GM12878 (cell line): ENCODE measurements around the gene DRAP1. TPM values are rescaled to one million over a fixed set of nuclear protein-coding genes. Genes with fewer than 3 reads are reported as not detected.

Source experiments
- ATAC-seq: fragments of 200-7000 bp; cut with Tn5 transposase; 3 replicates; pipeline ENCODE4 v1.9.1; 2020; ENCODE audit warnings: mild to moderate bottlenecking, moderate library complexity
- BruUV-seq: library from RNA; stranded (reverse); fragments of 400-500 nt; replicated peaks from 2 replicates; lab custom pipeline; 2021; lab: Mats Ljungman, UMichigan
- CTCF ChIA-PET: fragments of 300-600 bp; sonication (Branson Sonifier 250); formaldehyde crosslinking; extraction: SDS; loops from one replicate; lab custom pipeline; 2021; ENCODE audit warnings: inconsistent platforms; lab: Yijun Ruan, JAX
- POLR2A ChIA-PET: fragments of 350-600 bp; formaldehyde crosslinking; extraction: SDS; loops from one replicate; lab custom pipeline; 2021; ENCODE audit warnings: inconsistent platforms; lab: Charles Lee
- RAD21 ChIA-PET: fragments of 300-600 bp; sonication (Branson Sonifier 250); formaldehyde crosslinking; loops from one replicate; lab custom pipeline; 2023; ENCODE audit warnings: antibody characterized with exemption; ENCODE audit not compliant: unreplicated experiment; lab: Charles Lee
- SMC1A ChIA-PET: fragments of 300-600 bp; sonication (Branson Sonifier 250); formaldehyde crosslinking; loops from one replicate; lab custom pipeline; 2023; ENCODE audit not compliant: unreplicated experiment, uncharacterized antibody; lab: Charles Lee
- DNase-seq: peaks from one replicate; pipeline ENCODE4 v3.0.0-alpha.2; 2011; ENCODE audit warnings: low read depth, low spot score
- FAIRE-seq: peaks from 3 replicates; lab custom pipeline; 2011; peaks lifted over from hg19 to GRCh38; lab: Jason Lieb, UNC
- H2AFZ ChIP-seq: 2 replicates; pipeline ENCODE4 v1.6.0; 2011; ENCODE audit warnings: low read depth, low read length, control low read depth; ENCODE audit not compliant: control insufficient read depth
- H3K27ac ChIP-seq: 2 replicates; pipeline ENCODE4 v1.5.1; 2011; ENCODE audit warnings: control low read depth; ENCODE audit not compliant: control insufficient read depth, insufficient read depth
- H3K27me3 ChIP-seq, 2 experiments: replicated peaks in 1 of 2; 2 replicates each; pipeline versions ENCODE4 v1.6.0 to v1.6.1; 2011; ENCODE audit warnings: low read length in 1 of 2; ENCODE audit not compliant: control insufficient read depth in 2 of 2, insufficient read depth in 2 of 2
- H3K36me3 ChIP-seq, 2 experiments: 2 replicates each; pipeline ENCODE4 v1.5.1; 2011; ENCODE audit warnings: low read length in 1 of 2; ENCODE audit not compliant: control insufficient read depth in 2 of 2, insufficient read depth in 2 of 2
- H3K4me1 ChIP-seq: 2 replicates; pipeline ENCODE4 v1.6.1; 2011; ENCODE audit warnings: mild to moderate bottlenecking, low read length, moderate library complexity, mixed read lengths; ENCODE audit not compliant: control insufficient read depth, insufficient read depth
- H3K4me2 ChIP-seq: 2 replicates; pipeline ENCODE4 v1.6.0; 2011; ENCODE audit warnings: control low read depth; ENCODE audit not compliant: control insufficient read depth, insufficient read depth
- H3K4me3 ChIP-seq: fragments of 200-600 bp; sonication (generic); 2 replicates; pipeline ENCODE4 v1.5.1; 2016
- H3K79me2 ChIP-seq: 2 replicates; pipeline ENCODE4 v1.6.0; 2011; ENCODE audit warnings: low read length; ENCODE audit not compliant: control insufficient read depth, insufficient read depth
- H3K9ac ChIP-seq: 2 replicates; pipeline ENCODE4 v1.8.0; 2011; ENCODE audit warnings: low read length, control low read depth, mixed read lengths; ENCODE audit not compliant: control insufficient read depth, insufficient read depth
- H3K9me3 ChIP-seq: replicated peaks from 3 replicates; pipeline ENCODE4 v1.5.1; 2011; ENCODE audit warnings: mild to moderate bottlenecking, low read length; ENCODE audit not compliant: control insufficient read depth, insufficient read depth
- H4K20me1 ChIP-seq: 2 replicates; pipeline ENCODE4 v1.6.0; 2011; ENCODE audit not compliant: control insufficient read depth, insufficient read depth
- BACH1 ChIP-seq: fragments of 450-650 bp; IDR thresholded peaks from 2 replicates; pipeline ENCODE4 v1.6.1; 2017; ENCODE audit warnings: mild to moderate bottlenecking, borderline replicate concordance
- CBX5 ChIP-seq: sonication (generic); IDR thresholded peaks from 2 replicates; pipeline ENCODE4 v1.6.1; 2016; ENCODE audit warnings: low read depth, moderate library complexity, mild to moderate bottlenecking, inconsistent platforms
- IKZF2 ChIP-seq, 2 experiments: fragments of 450-650 bp; IDR thresholded peaks; 2 replicates each; pipeline ENCODE4 v1.6.1; 2017; ENCODE audit warnings: mild to moderate bottlenecking in 2 of 2, moderate library complexity in 2 of 2
- MTA3 ChIP-seq: IDR thresholded peaks from 2 replicates; pipeline ENCODE4 v1.6.1; 2012; ENCODE audit warnings: low read length, inconsistent platforms, borderline replicate concordance
- NFYB ChIP-seq: IDR thresholded peaks from 2 replicates; pipeline ENCODE4 v1.6.1; 2011; ENCODE audit warnings: low read depth, mild to moderate bottlenecking, low read length, improper control_type of control experiment, moderate library complexity; ENCODE audit not compliant: insufficient read depth
- POLR2AphosphoS2 ChIP-seq: IDR thresholded peaks from 2 replicates; pipeline ENCODE4 v1.6.1; 2011; ENCODE audit warnings: low read depth, mild to moderate bottlenecking, low read length, improper control_type of control experiment, moderate library complexity
- ZSCAN29 ChIP-seq: fragments of 450-650 bp; IDR thresholded peaks from 2 replicates; pipeline ENCODE4 v1.6.1; 2017; ENCODE audit warnings: mild to moderate bottlenecking, moderate library complexity
- WGBS: methylation state at CpG from one replicate; pipeline ENCODE4 v1.1.6; 2016; ENCODE audit warnings: low lambda C conversion rate; ENCODE audit not compliant: insufficient replicate concordance, insufficient coverage; ENCODE audit errors: missing lambda C conversion rate; 5-methylcytosine and 5-hydroxymethylcytosine counted together
- in situ Hi-C: fragments of 300-500 bp; cut with MboI; formaldehyde crosslinking; loops from 9 replicates; pipeline ENCODE4 v1.14.3; 2018; ENCODE audit warnings: mixed read lengths
- intact Hi-C: fragments of 100-400 bp; cut with micrococcal nuclease; formaldehyde crosslinking; loops from one replicate; pipeline ENCODE4 v1.14.2; 2022; ENCODE audit not compliant: unreplicated experiment
- polyA plus RNA-seq, 11 experiments: library from polyadenylated mRNA; depleted of rRNA in 4 of 11; unstranded in 6 of 11; stranded (reverse) in 5 of 11; fragments of >200 nt; fragmentation: Nextera tagmentation in 4 of 11; fragmentation: Illumina TruSeq in 1 of 11; extraction: Ambion mirVana in 4 of 11; extraction: Trizol in 1 of 11; gene quantifications; 1 replicate in 1 of 11; 2 replicates in 10 of 11; pipeline versions ENCODE4 v1.2.1 to v1.2.3, GENCODE V29; 2011 to 2016; ENCODE audit warnings: inconsistent platforms in 2 of 11, missing spikeins in 2 of 11, low read depth in 1 of 11
- total RNA-seq, 4 experiments: library from RNA; depleted of rRNA in 3 of 4; stranded (reverse); fragments of >200 nt in 3 of 4; fragmentation: Illumina TruSeq in 1 of 4; extraction: Trizol in 1 of 4; gene quantifications; 2 replicates each; pipeline versions ENCODE4 v1.2.1 to v1.2.3, GENCODE V29; 2013 to 2021
- TF ChIP-seq, protein P1 (sequence below), 3 experiments: IDR thresholded peaks in 2 of 3; conservative IDR thresholded peaks in 1 of 3; 2 replicates each; pipeline ENCODE4 v1.5.1; 2011; ENCODE audit warnings: low read depth in 3 of 3, low read length in 3 of 3, mild to moderate bottlenecking in 3 of 3, control low read depth in 2 of 3, moderate library complexity in 2 of 3, inconsistent platforms in 1 of 3, mixed read lengths in 1 of 3; ENCODE audit not compliant: control insufficient read depth in 2 of 3, insufficient read depth in 1 of 3; ENCODE audit errors: extremely low read depth in 1 of 3
- TF ChIP-seq, protein P2 (sequence below): fragments of 150-350 bp; IDR thresholded peaks from 2 replicates; pipeline ENCODE4 v1.6.1; 2016; ENCODE audit warnings: low read depth, low read length
- TF ChIP-seq, protein P3 (sequence below): fragments of 450-650 bp; IDR thresholded peaks from 2 replicates; pipeline ENCODE4 v1.6.1; 2018; ENCODE audit warnings: borderline replicate concordance, mild to moderate bottlenecking; ENCODE audit not compliant: partially characterized antibody
- TF ChIP-seq, protein P4 (sequence below): fragments of 450-650 bp; IDR thresholded peaks from 2 replicates; pipeline ENCODE4 v1.6.1; 2017; ENCODE audit warnings: mild to moderate bottlenecking

The DRAP1 gene
- total and polyA plus RNA-seq, 10 of the 15 experiments (the other 5 are each of a cell fraction or from before 2014, with no cell fraction given) = 9.4 to 163 (median 114) TPM

DNA sequence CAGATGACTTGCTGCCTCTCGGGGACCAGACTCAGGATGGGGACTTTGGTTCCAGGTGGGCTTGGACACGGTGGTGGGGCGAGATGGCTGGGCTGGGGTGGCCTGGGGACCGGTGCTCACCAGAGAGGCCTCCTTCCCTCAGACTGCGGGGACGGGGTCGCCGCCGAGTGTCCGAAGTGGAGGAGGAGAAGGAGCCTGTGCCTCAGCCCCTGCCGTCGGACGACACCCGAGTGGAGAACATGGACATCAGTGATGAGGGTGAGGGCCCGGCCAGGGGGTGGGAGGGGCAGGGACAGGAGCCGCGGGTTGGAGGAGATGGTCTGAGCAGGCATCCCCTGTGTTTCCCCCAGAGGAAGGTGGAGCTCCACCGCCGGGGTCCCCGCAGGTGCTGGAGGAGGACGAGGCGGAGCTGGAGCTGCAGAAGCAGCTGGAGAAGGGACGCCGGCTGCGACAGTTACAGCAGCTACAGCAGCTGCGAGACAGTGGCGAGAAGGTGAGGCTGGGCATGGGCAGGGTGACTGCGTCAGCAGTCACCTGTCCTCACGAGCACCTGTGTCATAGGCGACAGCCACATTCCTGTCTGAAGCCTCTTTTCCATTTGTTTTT, 48.2 kb downstream of the DRAP1 start:
- WGBS = 94% methylated on average over 20 of the region's 30 CpGs
- TF ChIP-seq ZSCAN29 = no peak
- TF ChIP-seq, protein P1, sequence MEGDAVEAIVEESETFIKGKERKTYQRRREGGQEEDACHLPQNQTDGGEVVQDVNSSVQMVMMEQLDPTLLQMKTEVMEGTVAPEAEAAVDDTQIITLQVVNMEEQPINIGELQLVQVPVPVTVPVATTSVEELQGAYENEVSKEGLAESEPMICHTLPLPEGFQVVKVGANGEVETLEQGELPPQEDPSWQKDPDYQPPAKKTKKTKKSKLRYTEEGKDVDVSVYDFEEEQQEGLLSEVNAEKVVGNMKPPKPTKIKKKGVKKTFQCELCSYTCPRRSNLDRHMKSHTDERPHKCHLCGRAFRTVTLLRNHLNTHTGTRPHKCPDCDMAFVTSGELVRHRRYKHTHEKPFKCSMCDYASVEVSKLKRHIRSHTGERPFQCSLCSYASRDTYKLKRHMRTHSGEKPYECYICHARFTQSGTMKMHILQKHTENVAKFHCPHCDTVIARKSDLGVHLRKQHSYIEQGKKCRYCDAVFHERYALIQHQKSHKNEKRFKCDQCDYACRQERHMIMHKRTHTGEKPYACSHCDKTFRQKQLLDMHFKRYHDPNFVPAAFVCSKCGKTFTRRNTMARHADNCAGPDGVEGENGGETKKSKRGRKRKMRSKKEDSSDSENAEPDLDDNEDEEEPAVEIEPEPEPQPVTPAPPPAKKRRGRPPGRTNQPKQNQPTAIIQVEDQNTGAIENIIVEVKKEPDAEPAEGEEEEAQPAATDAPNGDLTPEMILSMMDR (IDR thresholded peaks at IDR 0.05 in 2 of 3, conservative IDR thresholded peaks at IDR 0.05 in 1 of 3; ENCODE audit: control insufficient read depth in 2 of 3, extremely low read depth in 1 of 3, insufficient read depth in 1 of 3, low read depth in 3 of 3, low read length in 3 of 3) = no peak
- TF ChIP-seq POLR2AphosphoS2 = no peak
- TF ChIP-seq CBX5 = no peak
- no peak for TF ChIP-seq BACH1
- TF ChIP-seq, protein P2, sequence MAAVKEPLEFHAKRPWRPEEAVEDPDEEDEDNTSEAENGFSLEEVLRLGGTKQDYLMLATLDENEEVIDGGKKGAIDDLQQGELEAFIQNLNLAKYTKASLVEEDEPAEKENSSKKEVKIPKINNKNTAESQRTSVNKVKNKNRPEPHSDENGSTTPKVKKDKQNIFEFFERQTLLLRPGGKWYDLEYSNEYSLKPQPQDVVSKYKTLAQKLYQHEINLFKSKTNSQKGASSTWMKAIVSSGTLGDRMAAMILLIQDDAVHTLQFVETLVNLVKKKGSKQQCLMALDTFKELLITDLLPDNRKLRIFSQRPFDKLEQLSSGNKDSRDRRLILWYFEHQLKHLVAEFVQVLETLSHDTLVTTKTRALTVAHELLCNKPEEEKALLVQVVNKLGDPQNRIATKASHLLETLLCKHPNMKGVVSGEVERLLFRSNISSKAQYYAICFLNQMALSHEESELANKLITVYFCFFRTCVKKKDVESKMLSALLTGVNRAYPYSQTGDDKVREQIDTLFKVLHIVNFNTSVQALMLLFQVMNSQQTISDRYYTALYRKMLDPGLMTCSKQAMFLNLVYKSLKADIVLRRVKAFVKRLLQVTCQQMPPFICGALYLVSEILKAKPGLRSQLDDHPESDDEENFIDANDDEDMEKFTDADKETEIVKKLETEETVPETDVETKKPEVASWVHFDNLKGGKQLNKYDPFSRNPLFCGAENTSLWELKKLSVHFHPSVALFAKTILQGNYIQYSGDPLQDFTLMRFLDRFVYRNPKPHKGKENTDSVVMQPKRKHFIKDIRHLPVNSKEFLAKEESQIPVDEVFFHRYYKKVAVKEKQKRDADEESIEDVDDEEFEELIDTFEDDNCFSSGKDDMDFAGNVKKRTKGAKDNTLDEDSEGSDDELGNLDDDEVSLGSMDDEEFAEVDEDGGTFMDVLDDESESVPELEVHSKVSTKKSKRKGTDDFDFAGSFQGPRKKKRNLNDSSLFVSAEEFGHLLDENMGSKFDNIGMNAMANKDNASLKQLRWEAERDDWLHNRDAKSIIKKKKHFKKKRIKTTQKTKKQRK = no peak
- TF ChIP-seq, protein P3, sequence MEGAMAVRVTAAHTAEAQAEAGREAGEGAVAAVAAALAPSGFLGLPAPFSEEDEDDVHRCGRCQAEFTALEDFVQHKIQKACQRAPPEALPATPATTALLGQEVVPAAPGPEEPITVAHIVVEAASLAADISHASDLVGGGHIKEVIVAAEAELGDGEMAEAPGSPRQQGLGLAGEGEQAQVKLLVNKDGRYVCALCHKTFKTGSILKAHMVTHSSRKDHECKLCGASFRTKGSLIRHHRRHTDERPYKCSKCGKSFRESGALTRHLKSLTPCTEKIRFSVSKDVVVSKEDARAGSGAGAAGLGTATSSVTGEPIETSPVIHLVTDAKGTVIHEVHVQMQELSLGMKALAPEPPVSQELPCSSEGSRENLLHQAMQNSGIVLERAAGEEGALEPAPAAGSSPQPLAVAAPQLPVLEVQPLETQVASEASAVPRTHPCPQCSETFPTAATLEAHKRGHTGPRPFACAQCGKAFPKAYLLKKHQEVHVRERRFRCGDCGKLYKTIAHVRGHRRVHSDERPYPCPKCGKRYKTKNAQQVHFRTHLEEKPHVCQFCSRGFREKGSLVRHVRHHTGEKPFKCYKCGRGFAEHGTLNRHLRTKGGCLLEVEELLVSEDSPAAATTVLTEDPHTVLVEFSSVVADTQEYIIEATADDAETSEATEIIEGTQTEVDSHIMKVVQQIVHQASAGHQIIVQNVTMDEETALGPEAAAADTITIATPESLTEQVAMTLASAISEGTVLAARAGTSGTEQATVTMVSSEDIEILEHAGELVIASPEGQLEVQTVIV = no peak
- TF ChIP-seq IKZF2 (IDR thresholded peaks at IDR 0.05) = no peak
- TF ChIP-seq MTA3 = no peak
- TF ChIP-seq, protein P4, sequence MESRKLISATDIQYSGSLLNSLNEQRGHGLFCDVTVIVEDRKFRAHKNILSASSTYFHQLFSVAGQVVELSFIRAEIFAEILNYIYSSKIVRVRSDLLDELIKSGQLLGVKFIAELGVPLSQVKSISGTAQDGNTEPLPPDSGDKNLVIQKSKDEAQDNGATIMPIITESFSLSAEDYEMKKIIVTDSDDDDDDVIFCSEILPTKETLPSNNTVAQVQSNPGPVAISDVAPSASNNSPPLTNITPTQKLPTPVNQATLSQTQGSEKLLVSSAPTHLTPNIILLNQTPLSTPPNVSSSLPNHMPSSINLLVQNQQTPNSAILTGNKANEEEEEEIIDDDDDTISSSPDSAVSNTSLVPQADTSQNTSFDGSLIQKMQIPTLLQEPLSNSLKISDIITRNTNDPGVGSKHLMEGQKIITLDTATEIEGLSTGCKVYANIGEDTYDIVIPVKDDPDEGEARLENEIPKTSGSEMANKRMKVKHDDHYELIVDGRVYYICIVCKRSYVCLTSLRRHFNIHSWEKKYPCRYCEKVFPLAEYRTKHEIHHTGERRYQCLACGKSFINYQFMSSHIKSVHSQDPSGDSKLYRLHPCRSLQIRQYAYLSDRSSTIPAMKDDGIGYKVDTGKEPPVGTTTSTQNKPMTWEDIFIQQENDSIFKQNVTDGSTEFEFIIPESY = no peak
- no peak for TF ChIP-seq NFYB
- peaks cover 3% of the 10 kb centered on the region; the same call in 1 of the 2 replicates for H3K4me1 ChIP-seq
- ATAC-seq (no peak), FAIRE-seq (no peak), DNase-seq (no peak)
- ChIA-PET CTCF (interaction anchor here (0.7 to 1.6 kb wide), 2 partner anchors 79 to 83 kb away, joined by 3 read pairs; no protein-coding TSS in a partner anchor), SMC1A (no interaction called here), POLR2A (interaction anchor here (0.5 kb wide), 1 partner anchor 256 kb away, joined by 3 read pairs; no protein-coding TSS in a partner anchor), RAD21 (no interaction called here)
- intact Hi-C loops = no loop called here
- peaks cover 33 to 38% of the 10 kb centered on the region in 2 experiments; a peak in 3 of 4 replicates for H3K36me3 ChIP-seq
- in situ Hi-C loops = no loop called here
- H2AFZ ChIP-seq = no peak overlapping the region
- no peak overlapping the region for H3K4me2 ChIP-seq
- H4K20me1 ChIP-seq = no peaks in the 10 kb centered on the region; the same call in 1 of the 2 replicates
- no peak overlapping the region for H3K27ac ChIP-seq
- peaks cover 19% of the 10 kb centered on the region for H3K79me2 ChIP-seq
- no peak overlapping the region for H3K4me3 ChIP-seq
- H3K9me3 ChIP-seq = no peaks in the 10 kb centered on the region
- BruUV-seq = no TSS peak
- no peaks in the 10 kb centered on the region for H3K27me3 ChIP-seq
- no peak overlapping the region for H3K9ac ChIP-seq
